Urothelium cell line (cell line): ENCODE results near the gene OR5AL1.
"Not testable (repeated sequence)": the region's sequence is repeated elsewhere in the genome, so short reads cannot be mapped to it uniquely, and the experiment has no call there.

Experiments
- DNase-seq: peaks from one replicate; pipeline ENCODE4 v3.0.0; 2011; ENCODE audit warnings: low spot score, mixed read lengths
- FAIRE-seq: peaks from 2 replicates; lab custom pipeline; 2011; peaks lifted over from hg19 to GRCh38; lab: Jason Lieb, UNC

OR5AL1 gene

DNA sequence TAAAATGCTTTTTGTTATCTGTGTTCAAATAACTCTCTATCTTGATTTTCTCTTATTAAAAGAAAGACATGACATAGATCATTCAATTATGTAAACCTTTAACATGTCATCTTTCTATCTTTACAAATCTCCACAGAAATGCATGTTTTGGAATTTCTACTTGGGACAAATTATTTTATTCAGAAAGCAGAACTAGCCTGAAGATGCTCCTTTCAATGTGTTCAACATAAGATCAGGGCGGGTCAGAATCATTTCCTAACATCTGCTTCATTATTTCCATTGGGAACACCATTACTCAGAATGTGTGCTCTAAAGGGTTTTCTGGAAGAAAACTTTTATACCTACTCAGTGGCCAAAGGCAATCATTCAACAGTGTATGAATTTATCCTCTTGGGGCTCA is at the start of gene OR5AL1:
Gene OR5AL1 (plus strand): TSS at position 301 of the 400 bp plus-strand sequence.
- no peak for DNase-seq
- FAIRE-seq: no peak

- no peak for DNase-seq
- FAIRE-seq: no peak
Measured at GRCh38 chr11:56375324-56375723, 37.2 kb upstream of the OR5AL1 start, which contains the start of gene OR8U1. OR8U1 (plus strand) TSS chr11:56375624; CDS start chr11:56375624, 0 bp downstream.

DNA sequence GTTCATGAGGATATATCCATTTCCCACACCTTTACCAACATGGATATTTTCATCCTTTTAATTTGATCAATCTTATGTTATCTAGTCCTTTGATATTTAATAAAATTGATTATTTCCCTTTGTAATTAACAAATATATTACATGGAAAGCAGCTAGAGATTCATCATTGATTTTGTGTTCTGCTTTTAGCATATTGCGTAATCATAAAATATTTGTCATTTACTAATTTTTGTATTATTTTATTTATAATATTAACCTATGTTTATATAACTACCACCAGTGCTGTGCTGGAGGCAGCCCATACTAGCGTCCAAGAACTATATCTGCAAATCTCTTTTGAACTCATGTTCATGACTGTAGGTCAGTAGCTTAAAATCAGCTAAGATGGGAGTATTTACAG is 32.4 kb upstream of the OR5AL1 start:
- FAIRE-seq: no peak
- DNase-seq: no peak

- FAIRE-seq (no peak), DNase-seq (no peak)
Measured at GRCh38 chr11:56394381-56394780, 18.1 kb upstream of the OR5AL1 start.

DNA sequence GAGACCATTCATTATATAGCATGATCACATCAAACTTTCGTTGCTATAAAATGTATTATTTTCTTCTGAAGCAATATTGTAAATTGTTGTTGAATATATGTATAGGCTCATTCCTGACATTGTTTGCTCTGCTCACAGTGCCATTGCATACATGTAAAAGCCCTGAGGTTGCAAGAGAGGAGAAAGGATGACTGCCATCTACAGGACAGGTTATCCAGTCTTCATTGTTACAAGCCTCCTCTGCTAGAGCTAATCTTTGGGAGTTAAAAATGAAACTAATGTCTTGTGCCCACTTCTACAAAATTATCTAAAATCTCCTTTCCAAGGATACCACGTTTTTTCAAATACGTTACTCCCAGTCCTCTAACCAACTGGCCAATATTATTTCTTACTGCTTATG is 16.4 kb upstream of the OR5AL1 start:
- DNase-seq: no peak
- FAIRE-seq: no peak

DNA sequence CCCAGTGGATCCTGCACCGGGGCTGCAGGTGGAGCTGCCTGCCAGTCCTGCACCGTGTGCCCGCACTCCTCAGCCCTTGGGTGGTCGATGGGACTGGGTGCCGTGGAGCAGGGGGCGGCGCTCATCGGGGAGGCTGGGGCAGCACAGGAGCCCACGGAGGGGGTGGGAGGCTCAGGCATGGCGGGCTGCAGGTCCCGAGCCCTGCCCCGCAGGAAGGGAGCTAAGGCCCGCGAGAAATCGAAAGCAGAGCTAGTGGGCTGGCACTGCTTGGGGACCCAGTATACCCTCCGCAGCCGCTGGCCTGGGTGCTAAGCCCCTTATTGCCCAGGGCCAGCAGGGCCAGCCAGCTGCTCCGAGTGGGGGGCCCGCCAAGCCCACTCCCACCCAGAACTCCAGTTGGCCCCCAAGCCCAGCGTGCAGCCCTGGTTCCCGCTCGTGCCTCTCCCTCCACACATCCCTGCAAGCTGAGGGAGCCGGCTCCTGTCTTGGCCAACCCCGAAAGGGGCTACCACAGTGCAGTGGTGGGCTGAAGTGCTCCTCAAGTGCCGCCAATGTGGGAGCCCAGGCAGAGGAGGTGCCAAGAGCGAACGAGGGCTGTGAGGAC is 10.5 kb upstream of the OR5AL1 start:
- not testable (repeated sequence) for FAIRE-seq

GRCh38 chr11:56404393-56404792 is 8.1 kb upstream of the OR5AL1 start:
- FAIRE-seq (no peak), DNase-seq (no peak)

More for the DNA sequence above, 10.5 kb upstream of the OR5AL1 start:
- DNase-seq: not testable (repeated sequence)

- no peak for DNase-seq
- FAIRE-seq: no peak
Measured at GRCh38 chr11:56410801-56411200, 1.7 kb upstream of the OR5AL1 start.

- FAIRE-seq (no peak), DNase-seq (no peak)
Measured at GRCh38 chr11:56453521-56453920, 41.0 kb downstream of the OR5AL1 start.

GRCh38 chr11:56457076-56457475 is 44.6 kb downstream of the OR5AL1 start:
- DNase-seq: no peak
- no peak for FAIRE-seq
